Neural cell (in vitro differentiated cells): ENCODE measurements around the gene GPHB5. TPM values are rescaled to one million over a fixed set of nuclear protein-coding genes. Genes with fewer than 3 reads are reported as not detected.

Source experiments
- H2AFZ ChIP-seq: fragments of 200-600, 300-800 bp; sonication (generic), shearing (Covaris generic); 2 replicates; pipeline ENCODE4 v1.6.0; 2014; ENCODE audit warnings: low read depth, mild to moderate bottlenecking, antibody characterized with exemption, low read length, moderate library complexity
- H3F3A ChIP-seq: fragments of 200-600 bp; shearing (Covaris generic); 2 replicates; pipeline ENCODE4 v1.6.1; 2016; ENCODE audit warnings: mild to moderate bottlenecking, moderate library complexity, mixed read lengths, antibody characterized with exemption, low read length; ENCODE audit not compliant: insufficient read depth, poor library complexity, severe bottlenecking
- H3K27ac ChIP-seq: fragments of 200-600, 300-800 bp; sonication (generic), shearing (Covaris generic); 2 replicates; pipeline ENCODE4 v1.5.1; 2014; ENCODE audit warnings: mild to moderate bottlenecking, low read length, moderate library complexity
- H3K27me3 ChIP-seq: fragments of 300-800, 200-600 bp; sonication (generic), shearing (Covaris generic); 2 replicates; pipeline ENCODE4 v1.6.0; 2014; ENCODE audit warnings: mild to moderate bottlenecking, low read depth, low read length, moderate library complexity; ENCODE audit not compliant: insufficient read depth
- H3K36me3 ChIP-seq: fragments of 300-800, 200-600 bp; sonication (generic), shearing (Covaris generic); 2 replicates; pipeline ENCODE4 v1.5.1; 2014; ENCODE audit warnings: mild to moderate bottlenecking, antibody characterized with exemption, low read length, moderate library complexity; ENCODE audit not compliant: insufficient read depth
- H3K4me2 ChIP-seq: fragments of 300-800, 200-600 bp; sonication (generic), shearing (Covaris generic); 2 replicates; pipeline ENCODE4 v1.6.0; 2014; ENCODE audit warnings: mild to moderate bottlenecking, low read length
- H3K4me3 ChIP-seq: fragments of 300-800, 200-600 bp; sonication (generic), shearing (Covaris generic); 2 replicates; pipeline ENCODE4 v1.5.1; 2014; ENCODE audit warnings: mild to moderate bottlenecking, low read length, moderate library complexity
- H3K79me2 ChIP-seq: fragments of 200-600 bp; shearing (Covaris generic); replicated peaks from 2 replicates; pipeline ENCODE4 v1.6.0; 2014; ENCODE audit warnings: mild to moderate bottlenecking, low read length, moderate library complexity; ENCODE audit not compliant: insufficient read depth
- H3K9ac ChIP-seq: fragments of 300-800, 200-600 bp; sonication (generic), shearing (Covaris generic); 2 replicates; pipeline ENCODE4 v1.6.1; 2016; ENCODE audit warnings: mild to moderate bottlenecking, low read length, mixed read lengths
- H3K9me2 ChIP-seq: fragments of 200-600 bp; shearing (Covaris generic); 2 replicates; pipeline ENCODE4 v1.6.1; 2016; ENCODE audit warnings: mild to moderate bottlenecking, low read length, mixed read lengths; ENCODE audit not compliant: insufficient read depth
- H3K9me3 ChIP-seq: fragments of 200-600, 300-800 bp; sonication (generic), shearing (Covaris generic); 2 replicates; pipeline ENCODE4 v1.6.1; 2016; ENCODE audit warnings: mild to moderate bottlenecking, mixed run types, low read length, moderate library complexity, mixed read lengths
- H4K20me1 ChIP-seq: fragments of 200-600 bp; shearing (Covaris generic); 2 replicates; pipeline ENCODE4 v1.6.1; 2016; ENCODE audit warnings: mild to moderate bottlenecking, mixed run types; ENCODE audit not compliant: insufficient read depth
- CTCF ChIP-seq: fragments of 450-650 bp; IDR thresholded peaks from 2 replicates; pipeline ENCODE4 v1.5.1; 2014; ENCODE audit warnings: antibody characterized with exemption, mild to moderate bottlenecking, moderate library complexity; ENCODE audit not compliant: poor library complexity, severe bottlenecking
- EP300 ChIP-seq: fragments of 450-650 bp; conservative IDR thresholded peaks from 2 replicates; pipeline ENCODE4 v1.6.1; 2014; ENCODE audit warnings: antibody characterized with exemption, mild to moderate bottlenecking, moderate library complexity; ENCODE audit not compliant: poor library complexity, severe bottlenecking
- EZH2 ChIP-seq: fragments of 200-600, 300-800 bp; shearing (Covaris generic), sonication (generic); IDR thresholded peaks from 2 replicates; pipeline ENCODE4 v1.6.1; 2014; ENCODE audit warnings: antibody characterized with exemption, low read length, borderline replicate concordance, mild to moderate bottlenecking; ENCODE audit not compliant: insufficient read depth, poor library complexity, severe bottlenecking
- MXI1 ChIP-seq: fragments of 450-650 bp; conservative IDR thresholded peaks from 2 replicates; pipeline ENCODE4 v1.6.1; 2014; ENCODE audit warnings: antibody characterized with exemption, mild to moderate bottlenecking; ENCODE audit not compliant: poor library complexity, severe bottlenecking
- POLR2AphosphoS5 ChIP-seq: IDR thresholded peaks from 2 replicates; pipeline ENCODE4 v1.6.1; 2012
- RAD21 ChIP-seq: fragments of 450-650 bp; conservative IDR thresholded peaks from 2 replicates; pipeline ENCODE4 v1.6.1; 2014; ENCODE audit warnings: antibody characterized with exemption, mild to moderate bottlenecking, moderate library complexity
- REST ChIP-seq: IDR thresholded peaks from 2 replicates; pipeline ENCODE4 v1.6.1; 2012; ENCODE audit warnings: borderline replicate concordance
- SMC3 ChIP-seq: fragments of 450-650 bp; conservative IDR thresholded peaks from 2 replicates; pipeline ENCODE4 v1.6.1; 2014; ENCODE audit warnings: antibody characterized with exemption, mild to moderate bottlenecking, moderate library complexity; ENCODE audit not compliant: poor library complexity
- TAF1 ChIP-seq: IDR thresholded peaks from 2 replicates; pipeline ENCODE4 v1.6.1; 2012; ENCODE audit warnings: low read depth
- polyA plus RNA-seq: library from polyadenylated mRNA; depleted of rRNA; stranded (reverse); fragments of >200 nt; gene quantifications from 2 replicates; pipeline ENCODE4 v1.2.3, GENCODE V29; 2014

Gene GPHB5
- polyA plus RNA-seq, 1 donor from 2014 or later: not detected

- Histone ChIP-seq H2AFZ (no peak overlapping the region), H3K79me2 (no peaks in the 10 kb centered on the region), H3F3A (no peaks in the 10 kb centered on the region), H3K27ac (no peak overlapping the region), H3K27me3 (no peaks in the 10 kb centered on the region), H3K4me2 (no peak overlapping the region), H3K4me3 (no peak overlapping the region), H4K20me1 (no peaks in the 10 kb centered on the region), H3K36me3 (no peaks in the 10 kb centered on the region), H3K9me2 (no peaks in the 10 kb centered on the region), H3K9ac (no peak overlapping the region), H3K9me3 (no peaks in the 10 kb centered on the region)
- TF ChIP-seq EP300 (no peak), REST (no peak), POLR2AphosphoS5 (no peak), EZH2 (no peak), RAD21 (no peak), CTCF (no peak), MXI1 (no peak), TAF1 (no peak), SMC3 (no peak)
Measured at GRCh38 chr14:63287666-63288483, 30.9 kb downstream of the GPHB5 start.

- Histone ChIP-seq H3F3A (no peaks in the 10 kb centered on the region), H2AFZ (no peak overlapping the region)
- TF ChIP-seq EZH2: no peak
Measured at GRCh38 chr14:63286071-63286470, 32.7 kb downstream of the GPHB5 start.

More at GRCh38 chr14:63286071-63286470, 32.7 kb downstream of the GPHB5 start:
- Histone ChIP-seq H3K4me3 (no peak overlapping the region), H3K79me2 (no peaks in the 10 kb centered on the region), H3K36me3 (no peaks in the 10 kb centered on the region), H3K27me3 (no peaks in the 10 kb centered on the region), H3K9me2 (no peaks in the 10 kb centered on the region), H4K20me1 (no peaks in the 10 kb centered on the region), H3K4me2 (no peak overlapping the region), H3K9ac (no peak overlapping the region), H3K27ac (no peak overlapping the region), H3K9me3 (no peaks in the 10 kb centered on the region)
